ENCODE data around the gene MACF1.

- no peak for TF ChIP-seq CTCF (IDR thresholded peaks at IDR 0.05; ENCODE audit: low read depth, low read length)
- TF ChIP-seq MYC (IDR thresholded peaks at IDR 0.05; ENCODE audit: low read depth, low read length) = no peak
- TF ChIP-seq POLR2A (IDR thresholded peaks at IDR 0.05; ENCODE audit: extremely low read depth, insufficient read length) = no peak
- TF ChIP-seq MAX (IDR thresholded peaks at IDR 0.05; ENCODE audit: low read depth, low read length) = no peak
Measured at GRCh38 chr1:39436842-39437241, 232.3 kb downstream of the MACF1 start.

Data from NB4 (cell line).